Ascending aorta (tissue), 2 donors: ENCODE measurements around the gene PRKCB. TPM values are rescaled to one million over a fixed set of nuclear protein-coding genes. Genes with fewer than 3 reads are reported as not detected.

ENCODE experiments used
- DNase-seq, 2 donors: peaks; one replicate each; pipeline ENCODE4 v3.0.0-alpha.2; 2019; ENCODE audit warnings: low spot score in 2 of 2
- H3K27ac ChIP-seq, 2 donors: fragments of 200-600 bp; sonication (generic); one replicate each; pipeline ENCODE4 v1.5.1; 2016 to 2017; ENCODE audit warnings: mild to moderate bottlenecking in 1 of 2
- H3K27me3 ChIP-seq: fragments of 200-600 bp; sonication (generic); one replicate; pipeline ENCODE4 v1.5.1; 2017
- H3K36me3 ChIP-seq, 2 donors: fragments of 200-600 bp; sonication (generic); one replicate each; pipeline ENCODE4 v1.5.1; 2016
- H3K4me1 ChIP-seq, 2 donors: fragments of 200-600 bp; sonication (generic); one replicate each; pipeline ENCODE4 v1.5.1; 2016 to 2017; ENCODE audit warnings: mild to moderate bottlenecking in 1 of 2
- H3K4me3 ChIP-seq, 2 donors: fragments of 200-600 bp; sonication (generic); one replicate each; pipeline ENCODE4 v1.5.1; 2016 to 2017; ENCODE audit warnings: mild to moderate bottlenecking in 1 of 2
- H3K9me3 ChIP-seq, 2 donors: fragments of 200-600 bp; sonication (generic); one replicate each; pipeline ENCODE4 v1.5.1; 2016
- intact Hi-C: fragments of 100-400 bp; cut with DNase I; formaldehyde crosslinking; loops from one replicate; pipeline ENCODE4 v1.15.1; 2023
- total RNA-seq: library from RNA; depleted of rRNA; stranded (reverse); fragments of >200 nt; gene quantifications from one replicate; pipeline ENCODE4 v1.1.0, GENCODE V29; 2016
- TF ChIP-seq, protein P1 (sequence below), 3 experiments: fragments of 200-600 bp in 2 of 3; fragments of 450-650 bp in 1 of 3; sonication (generic) in 2 of 3; IDR thresholded peaks; one replicate each; pipeline ENCODE4 v1.5.1; 2016 to 2019; ENCODE audit warnings: antibody characterized with exemption in 3 of 3, mild to moderate bottlenecking in 1 of 3, moderate library complexity in 1 of 3

PRKCB gene
- total RNA-seq, 1 donor from 2014 or later, result 1.2 TPM

GRCh38 chr16:24258791-24259190 is 423.0 kb downstream of the PRKCB start:
- DNase-seq, result no peak
- H3K27ac ChIP-seq, result no peak overlapping the region
- intact Hi-C loops, result no loop called here
- no peaks in the 10 kb centered on the region for H3K4me1 ChIP-seq
- H3K4me3 ChIP-seq, result no peak overlapping the region
- no peaks in the 10 kb centered on the region for H3K9me3 ChIP-seq
- TF ChIP-seq, protein P1, sequence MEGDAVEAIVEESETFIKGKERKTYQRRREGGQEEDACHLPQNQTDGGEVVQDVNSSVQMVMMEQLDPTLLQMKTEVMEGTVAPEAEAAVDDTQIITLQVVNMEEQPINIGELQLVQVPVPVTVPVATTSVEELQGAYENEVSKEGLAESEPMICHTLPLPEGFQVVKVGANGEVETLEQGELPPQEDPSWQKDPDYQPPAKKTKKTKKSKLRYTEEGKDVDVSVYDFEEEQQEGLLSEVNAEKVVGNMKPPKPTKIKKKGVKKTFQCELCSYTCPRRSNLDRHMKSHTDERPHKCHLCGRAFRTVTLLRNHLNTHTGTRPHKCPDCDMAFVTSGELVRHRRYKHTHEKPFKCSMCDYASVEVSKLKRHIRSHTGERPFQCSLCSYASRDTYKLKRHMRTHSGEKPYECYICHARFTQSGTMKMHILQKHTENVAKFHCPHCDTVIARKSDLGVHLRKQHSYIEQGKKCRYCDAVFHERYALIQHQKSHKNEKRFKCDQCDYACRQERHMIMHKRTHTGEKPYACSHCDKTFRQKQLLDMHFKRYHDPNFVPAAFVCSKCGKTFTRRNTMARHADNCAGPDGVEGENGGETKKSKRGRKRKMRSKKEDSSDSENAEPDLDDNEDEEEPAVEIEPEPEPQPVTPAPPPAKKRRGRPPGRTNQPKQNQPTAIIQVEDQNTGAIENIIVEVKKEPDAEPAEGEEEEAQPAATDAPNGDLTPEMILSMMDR (IDR thresholded peaks at IDR 0.05), result no peak
- no peaks in the 10 kb centered on the region for H3K27me3 ChIP-seq
- H3K36me3 ChIP-seq, result no peaks in the 10 kb centered on the region

DNA sequence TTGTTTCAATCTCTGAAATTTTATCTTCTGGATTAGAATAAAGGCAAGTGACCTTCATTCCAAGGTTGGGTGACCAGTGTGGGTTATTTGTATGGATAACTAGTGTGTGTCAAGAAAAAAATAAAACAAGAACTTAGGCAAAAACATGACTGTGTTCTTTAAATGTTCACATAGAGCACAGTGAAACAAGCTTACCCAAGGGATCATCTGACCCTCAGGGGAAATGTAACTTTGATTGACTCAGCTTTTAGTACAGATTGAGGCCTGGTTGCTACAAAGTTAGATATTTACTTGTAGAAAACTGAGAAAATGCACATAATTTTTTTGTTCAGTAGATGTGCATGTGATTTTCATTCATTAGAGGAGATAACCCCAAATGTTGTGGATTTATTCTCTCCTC is 427.0 kb downstream of the PRKCB start:
- Histone ChIP-seq H3K9me3 (no peaks in the 10 kb centered on the region), H3K4me3 (no peak overlapping the region), H3K36me3 (no peaks in the 10 kb centered on the region), H3K4me1 (no peaks in the 10 kb centered on the region), H3K27me3 (no peaks in the 10 kb centered on the region), H3K27ac (no peak overlapping the region)
- intact Hi-C loops, result no loop called here
- TF ChIP-seq, protein P1 (IDR thresholded peaks at IDR 0.05), result no peak
- no peak for DNase-seq

Other genes starting within 250 kb of the PRKCB start
- gene NDUFAB1, start 239.7 kb upstream of the PRKCB start, total RNA-seq, result 71.4 TPM
- 2.1 TPM for gene PALB2, start 194.7 kb upstream of the PRKCB start, total RNA-seq
- 16.7 TPM for gene DCTN5, start 194.5 kb upstream of the PRKCB start, total RNA-seq
- 35.2 TPM for gene PLK1, start 157.1 kb upstream of the PRKCB start, total RNA-seq
- not detected for gene ERN2, start 122.8 kb upstream of the PRKCB start, total RNA-seq
- not detected for gene CHP2, start 81.0 kb upstream of the PRKCB start, total RNA-seq